Activated T-helper 1 cell treated with anti-CD3 and anti-CD28 coated beads, Interleukin-12 subunit alpha, Interleukin-12 subunit beta, Interleukin-2, Interleukin-4 antibody, amounts not matched to agents 30 ng/mL and 10 ng/mL and 1 ng/mL, durations not matched to agents 14 hours and 24 hours and 36 hours (primary cell): Measurements from ENCODE around the gene TPSD1. TPM values are rescaled to one million over a fixed set of nuclear protein-coding genes. Genes with fewer than 3 reads are reported as not detected.

Source experiments
- DNase-seq: peaks from one replicate; pipeline ENCODE4 v3.0.0; 2021; ENCODE audit warnings: low spot score
- H3K27ac Mint-ChIP-seq: one replicate; pipeline ENCODE4 v1.8.0; 2021; ENCODE audit warnings: mild to moderate bottlenecking, mixed read lengths
- H3K27me3 Mint-ChIP-seq: one replicate; pipeline ENCODE4 v1.8.0; 2022; ENCODE audit warnings: mild to moderate bottlenecking, moderate library complexity, mixed read lengths; ENCODE audit not compliant: insufficient read depth
- H3K36me3 Mint-ChIP-seq: one replicate; pipeline ENCODE4 v1.8.0; 2021; ENCODE audit warnings: low read depth, mixed read lengths
- H3K4me1 Mint-ChIP-seq: one replicate; pipeline ENCODE4 v1.8.0; 2021; ENCODE audit warnings: low read depth, mixed read lengths
- H3K4me3 Mint-ChIP-seq: one replicate; pipeline ENCODE4 v1.8.0; 2021; ENCODE audit warnings: mild to moderate bottlenecking, moderate library complexity, mixed read lengths
- H3K9me3 Mint-ChIP-seq: one replicate; pipeline ENCODE4 v1.8.0; 2021; ENCODE audit warnings: mixed read lengths
- intact Hi-C: fragments of 100-400 bp; cut with micrococcal nuclease; formaldehyde crosslinking; loops from one replicate; pipeline ENCODE4 v1.15.1; 2024
- total RNA-seq: library from RNA; stranded (reverse); gene quantifications from 2 replicates; pipeline ENCODE4 v1.2.3, GENCODE V29; 2022

TPSD1 gene
- total RNA-seq, 1 donor from 2014 or later, result not detected

- H3K4me1 Mint-ChIP-seq, result no peaks in the 10 kb centered on the region
- no peaks in the 10 kb centered on the region for H3K27me3 Mint-ChIP-seq
- no peaks in the 10 kb centered on the region for H3K9me3 Mint-ChIP-seq
- no peak for DNase-seq
- no peaks in the 10 kb centered on the region for H3K36me3 Mint-ChIP-seq
- H3K4me3 Mint-ChIP-seq, result no peak overlapping the region
- intact Hi-C loops, result no loop called here
- no peak overlapping the region for H3K27ac Mint-ChIP-seq
These were observed 22.6 kb downstream of the TPSD1 start for GRCh38 chr16:1278477-1278876.

GRCh38 chr16:1279081-1279944 lies 23.4 kb downstream of the TPSD1 start:
- intact Hi-C loops, result no loop called here
- DNase-seq, result no peak
- Mint-ChIP-seq H3K27ac (no peak overlapping the region), H3K36me3 (no peaks in the 10 kb centered on the region), H3K4me3 (no peak overlapping the region), H3K4me1 (no peaks in the 10 kb centered on the region), H3K9me3 (no peaks in the 10 kb centered on the region), H3K27me3 (no peaks in the 10 kb centered on the region)

DNA sequence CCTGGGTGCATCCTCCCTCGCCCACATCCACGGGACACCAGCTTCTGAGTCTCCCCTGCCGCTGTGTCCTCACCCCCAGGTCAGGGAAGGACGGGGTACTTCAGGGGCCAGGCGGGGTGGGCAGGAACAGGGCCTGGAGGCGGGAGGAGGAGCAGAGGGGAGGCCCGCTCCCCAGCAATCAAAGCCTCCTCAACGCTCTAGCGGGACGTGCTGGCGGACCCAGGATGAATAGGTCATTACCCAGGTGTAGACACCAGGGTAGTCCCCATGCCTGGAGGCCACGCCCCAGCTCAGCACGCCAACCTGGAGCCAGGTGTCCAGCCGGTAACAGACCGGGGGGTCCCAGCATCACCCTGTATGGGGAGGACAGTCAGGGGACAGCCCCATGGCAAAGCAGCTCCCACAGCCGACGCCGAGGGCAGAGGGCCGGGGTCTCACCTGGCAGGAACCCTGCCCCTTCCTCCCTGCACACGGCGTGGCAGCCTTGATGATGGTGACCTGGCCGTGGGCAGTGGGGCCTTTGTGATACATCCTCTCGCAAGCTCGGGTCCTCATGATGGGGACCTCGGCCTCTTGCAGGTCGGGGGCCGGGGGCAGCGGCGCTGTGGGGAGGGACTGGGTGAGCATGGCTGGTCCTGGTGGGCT lies 24.2 kb downstream of the TPSD1 start:
- Mint-ChIP-seq H3K4me3 (no peak overlapping the region), H3K27ac (no peak overlapping the region), H3K36me3 (no peaks in the 10 kb centered on the region), H3K27me3 (no peaks in the 10 kb centered on the region), H3K9me3 (no peaks in the 10 kb centered on the region), H3K4me1 (no peaks in the 10 kb centered on the region)
- intact Hi-C loops, result no loop called here
- DNase-seq, result no peak

DNA sequence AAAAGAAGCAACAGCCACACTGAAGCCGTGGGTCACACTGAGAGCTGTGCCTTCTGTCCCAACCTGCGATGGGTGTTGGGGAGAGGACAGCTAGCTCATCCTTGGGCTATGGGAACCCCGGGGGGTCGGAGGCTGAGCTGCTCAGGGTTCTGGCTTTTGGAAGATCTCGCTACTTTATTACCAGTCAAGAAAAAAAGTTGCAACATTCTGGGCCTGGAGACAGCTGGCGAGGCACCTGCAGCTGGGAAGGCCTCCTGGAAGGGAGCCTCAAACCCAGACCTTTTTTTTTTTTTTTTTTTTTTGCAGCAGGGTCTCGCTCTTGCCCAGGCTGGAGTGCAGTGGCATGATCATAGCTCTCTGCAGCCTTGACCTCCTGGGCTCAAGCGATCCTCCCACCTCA lies 24.9 kb downstream of the TPSD1 start:
- Mint-ChIP-seq H3K27ac (no peak overlapping the region), H3K27me3 (no peaks in the 10 kb centered on the region), H3K4me1 (no peaks in the 10 kb centered on the region), H3K9me3 (no peaks in the 10 kb centered on the region), H3K36me3 (no peaks in the 10 kb centered on the region), H3K4me3 (no peak overlapping the region)
- intact Hi-C loops, result no loop called here
- no peak for DNase-seq

GRCh38 chr16:1281517-1281916 lies 25.6 kb downstream of the TPSD1 start:
- intact Hi-C loops, result no loop called here
- no peaks in the 10 kb centered on the region for H3K36me3 Mint-ChIP-seq
- DNase-seq, result no peak
- H3K27me3 Mint-ChIP-seq, result no peaks in the 10 kb centered on the region
- no peak overlapping the region for H3K27ac Mint-ChIP-seq
- H3K9me3 Mint-ChIP-seq, result no peaks in the 10 kb centered on the region
- H3K4me3 Mint-ChIP-seq, result no peak overlapping the region
- H3K4me1 Mint-ChIP-seq, result no peaks in the 10 kb centered on the region

DNA sequence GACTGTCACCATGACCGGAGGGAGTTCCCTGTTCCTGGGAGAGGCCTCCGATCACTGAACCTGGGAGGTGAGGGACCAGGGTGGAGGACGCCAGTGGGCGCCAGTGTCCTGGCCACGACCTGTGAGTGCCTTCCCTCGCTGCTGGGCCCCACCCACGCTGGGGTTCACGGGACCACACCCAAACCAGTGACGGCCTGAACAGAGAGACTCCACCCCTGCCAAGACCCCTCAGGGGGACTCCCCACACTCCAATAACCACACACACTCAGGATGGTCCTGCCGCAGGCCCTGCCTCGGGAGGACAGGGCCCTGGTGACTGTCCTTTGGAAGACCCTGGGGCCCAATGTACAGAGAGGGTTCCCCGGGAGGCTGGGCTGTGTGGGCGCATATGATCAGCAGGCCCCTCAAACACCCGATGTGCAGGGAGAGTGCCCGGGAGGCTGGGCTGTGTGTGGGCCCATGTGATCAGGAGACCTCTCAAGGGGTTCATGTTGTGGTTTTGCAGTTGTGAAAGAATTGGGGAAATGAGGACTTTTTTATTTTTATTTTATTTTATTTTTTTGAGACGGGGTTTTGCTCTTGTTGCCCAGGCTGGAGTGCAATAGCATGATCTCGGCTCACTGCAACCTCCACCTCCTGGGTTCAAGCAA lies 26.6 kb downstream of the TPSD1 start:
- Mint-ChIP-seq H3K36me3 (no peaks in the 10 kb centered on the region), H3K27ac (no peak overlapping the region), H3K4me3 (no peak overlapping the region), H3K4me1 (no peaks in the 10 kb centered on the region), H3K27me3 (no peaks in the 10 kb centered on the region), H3K9me3 (no peaks in the 10 kb centered on the region)
- intact Hi-C loops, result no loop called here
- no peak for DNase-seq

- DNase-seq, result no peak
- Mint-ChIP-seq H3K36me3 (no peaks in the 10 kb centered on the region), H3K9me3 (no peaks in the 10 kb centered on the region), H3K27ac (no peak overlapping the region), H3K27me3 (no peaks in the 10 kb centered on the region), H3K4me1 (no peaks in the 10 kb centered on the region), H3K4me3 (no peak overlapping the region)
- intact Hi-C loops, result no loop called here
These were observed 27.4 kb downstream of the TPSD1 start for GRCh38 chr16:1283296-1283695.

GRCh38 chr16:1283996-1284616 lies 28.2 kb downstream of the TPSD1 start:
- intact Hi-C loops, result no loop called here
- H3K4me1 Mint-ChIP-seq, result no peaks in the 10 kb centered on the region

DNA sequence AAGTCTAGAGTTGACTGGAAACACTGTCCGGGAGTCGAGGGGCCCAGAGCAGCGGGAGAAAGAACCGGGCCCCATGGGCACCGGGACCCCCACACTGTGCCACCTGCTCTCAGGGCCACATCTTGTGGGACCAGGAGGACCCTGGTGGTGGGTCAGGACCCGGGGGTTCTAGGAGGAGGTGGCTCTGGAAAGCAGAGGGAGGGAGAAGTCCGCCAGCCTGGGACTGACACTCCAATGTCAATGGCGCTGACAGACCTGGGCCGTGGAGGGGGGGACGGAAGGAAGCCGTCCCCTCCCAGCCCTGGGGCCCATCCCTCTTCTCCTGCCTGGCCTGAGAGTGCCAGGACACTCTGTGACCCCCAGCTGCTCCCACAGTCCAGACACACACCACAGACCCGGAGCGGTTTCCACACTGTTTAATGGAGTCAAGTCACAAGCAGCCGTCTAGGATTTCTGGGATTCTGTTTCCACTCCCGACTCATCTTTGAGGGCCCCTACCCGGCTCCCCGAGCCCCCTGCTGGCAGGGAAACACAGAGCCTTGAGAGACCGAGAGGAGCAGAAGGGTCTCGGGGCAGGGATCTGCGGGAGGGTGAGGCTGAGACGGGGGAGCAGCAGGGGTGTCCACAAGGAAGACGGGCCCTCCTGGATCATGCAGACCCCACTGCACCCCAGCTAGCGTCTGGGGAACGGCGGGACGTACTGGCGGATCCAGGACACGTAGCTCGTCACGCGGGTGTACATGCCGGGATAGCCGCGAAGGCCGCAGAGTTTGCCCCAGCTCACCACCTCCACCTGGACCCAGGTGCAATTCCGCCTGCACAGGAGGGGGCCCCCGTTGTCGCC lies 30.0 kb downstream of the TPSD1 start:
- H3K9me3 Mint-ChIP-seq, result no peaks in the 10 kb centered on the region
- H3K4me1 Mint-ChIP-seq, result no peaks in the 10 kb centered on the region
- H3K27ac Mint-ChIP-seq, result no peak overlapping the region
- no peak overlapping the region for H3K4me3 Mint-ChIP-seq
- no peak for DNase-seq
- intact Hi-C loops, result no loop called here
- peaks cover 10% of the 10 kb centered on the region for H3K27me3 Mint-ChIP-seq
- H3K36me3 Mint-ChIP-seq, result no peaks in the 10 kb centered on the region

More at GRCh38 chr16:1283996-1284616, 28.2 kb downstream of the TPSD1 start:
- H3K4me3 Mint-ChIP-seq, result no peak overlapping the region
- H3K27ac Mint-ChIP-seq, result no peak overlapping the region
- H3K9me3 Mint-ChIP-seq, result no peaks in the 10 kb centered on the region
- no peaks in the 10 kb centered on the region for H3K27me3 Mint-ChIP-seq
- DNase-seq, result no peak
- H3K36me3 Mint-ChIP-seq, result no peaks in the 10 kb centered on the region

- H3K27me3 Mint-ChIP-seq, result peaks cover 14% of the 10 kb centered on the region
- no peak overlapping the region for H3K4me3 Mint-ChIP-seq
- H3K27ac Mint-ChIP-seq, result no peak overlapping the region
- H3K9me3 Mint-ChIP-seq, result no peaks in the 10 kb centered on the region
- intact Hi-C loops, result no loop called here
- no peaks in the 10 kb centered on the region for H3K36me3 Mint-ChIP-seq
- no peaks in the 10 kb centered on the region for H3K4me1 Mint-ChIP-seq
- no peak for DNase-seq
These were observed 30.7 kb downstream of the TPSD1 start for GRCh38 chr16:1286513-1287094.

DNA sequence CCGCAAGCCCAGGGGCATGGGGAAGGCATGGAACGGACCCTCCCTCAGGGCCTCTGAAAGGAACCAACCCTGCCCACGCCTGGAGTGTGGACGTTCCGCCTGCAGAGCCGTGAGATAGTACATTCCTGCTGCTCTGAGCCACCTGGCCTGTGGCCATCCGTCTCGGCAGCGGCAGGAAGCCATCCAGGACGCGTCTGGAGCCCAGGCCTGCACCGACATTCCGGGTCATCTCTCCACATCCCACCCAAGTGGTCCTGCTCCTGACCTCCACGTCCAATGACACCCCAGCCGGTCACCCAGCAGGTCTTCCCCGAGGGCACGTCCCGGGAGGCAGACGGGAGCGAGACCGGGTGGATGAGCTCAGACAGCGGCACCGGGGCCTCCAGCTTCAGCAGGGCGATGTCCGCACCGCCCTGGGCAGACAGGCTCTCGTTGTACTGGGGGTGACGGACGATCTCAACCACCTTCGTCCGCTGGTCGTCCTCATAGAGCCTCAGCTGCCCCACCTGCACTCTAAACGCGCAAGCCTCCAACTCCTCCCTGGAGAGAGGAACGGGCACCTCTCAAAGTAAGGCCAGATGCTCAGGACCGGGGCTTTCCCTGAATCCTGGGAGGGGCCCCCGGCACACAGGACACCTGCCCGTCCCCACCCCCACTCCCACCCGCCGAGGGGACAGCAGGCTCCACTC lies 32.3 kb downstream of the TPSD1 start:
- no peaks in the 10 kb centered on the region for H3K4me1 Mint-ChIP-seq
- intact Hi-C loops, result no loop called here
- no peak overlapping the region for H3K4me3 Mint-ChIP-seq
- H3K36me3 Mint-ChIP-seq, result no peaks in the 10 kb centered on the region
- no peak overlapping the region for H3K27ac Mint-ChIP-seq
- no peaks in the 10 kb centered on the region for H3K9me3 Mint-ChIP-seq
- H3K27me3 Mint-ChIP-seq, result peaks cover 19% of the 10 kb centered on the region
- DNase-seq, result no peak
